ENCODE data around the gene TMEM140. TPM values are rescaled to one million over a fixed set of nuclear protein-coding genes. Genes with fewer than 3 reads are reported as not detected.

The TMEM140 gene
- 0.25 and 0.92 TPM in 2 replicates for total RNA-seq (2021)
- percentile 23 among the genes with signal in this experiment for Bru-seq, nascent RNA
- BruChase-seq, experiment 1, labeled RNA remaining after a 2-hour chase: percentile 26 among the genes with signal in this experiment
- BruChase-seq, experiment 2, labeled RNA remaining after a 6-hour chase: percentile 15 among the genes with signal in this experiment
- long read RNA-seq, partial matches to known transcripts: 0 of 11 reads
- long read RNA-seq, other reads (novel, unspliced or antisense): 11 of 11 reads

DNA sequence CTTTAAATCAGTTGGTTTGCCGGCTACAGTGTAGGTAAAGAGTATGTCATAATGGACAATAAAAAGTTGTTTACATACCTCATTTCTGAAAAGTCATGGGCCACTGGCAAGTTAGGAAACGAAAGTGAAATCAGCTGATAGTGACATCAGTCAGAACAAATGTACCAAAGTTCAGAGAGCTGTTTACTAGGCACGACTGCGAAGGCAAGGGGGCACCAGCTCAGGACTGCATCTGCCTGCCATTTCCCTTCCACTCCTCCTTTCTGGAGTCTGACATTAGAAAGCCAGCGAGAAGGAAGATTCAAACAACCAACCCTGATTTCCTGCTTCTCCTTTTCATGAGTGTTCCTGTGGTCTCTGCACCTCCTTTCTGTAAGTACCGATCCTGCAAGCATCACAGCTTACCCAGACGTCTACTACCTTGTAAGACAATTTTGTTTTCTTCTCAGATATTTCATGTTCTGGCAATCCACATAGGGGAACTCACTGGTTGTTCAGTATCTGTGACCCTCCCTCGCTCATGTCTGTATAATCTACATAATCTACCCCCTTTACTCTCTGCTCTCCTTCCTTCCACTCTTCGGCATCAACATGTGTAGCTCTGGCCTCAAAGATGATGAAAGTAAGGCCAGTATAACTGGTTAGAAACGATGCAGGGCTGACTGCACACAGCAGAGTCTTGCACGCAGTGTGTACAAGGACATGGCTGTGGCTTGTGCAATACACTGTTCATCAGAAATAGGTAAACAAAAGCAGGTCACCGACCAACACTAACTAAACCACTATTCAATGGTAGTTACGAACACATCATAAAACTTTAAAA is at the start of gene TMEM140:
Gene TMEM140 (plus strand): TSS at position 174 of the 823 bp plus-strand sequence. CDS start 16,370 bp downstream, outside the sequence.
- Histone ChIP-seq H3K27ac (peak within 1 kb of the TSS; percentile 32; the same call in 1 of the 2 replicates), H3K4me2 (peak within 1 kb of the TSS; percentile 63), H4K20me1 (ENCODE audit: insufficient read depth) (no peaks in the 10 kb centered on the region), H3K4me3 (peak within 1 kb of the TSS; percentile 40; the same call in 1 of the 2 replicates), H2AFZ (peak within 1 kb of the TSS; percentile 65), H3K36me3 (ENCODE audit: low read depth) (no peaks in the 10 kb centered on the region), H3K27me3 (ENCODE audit: insufficient read depth, low read depth) (no peaks in the 10 kb centered on the region), H3K4me1 (replicated peaks; ENCODE audit: insufficient read depth) (peaks cover 6% of the 10 kb centered on the region; the same call in 1 of the 2 replicates), H3F3A (ENCODE audit: insufficient read depth, low read depth) (peaks cover 6% of the 10 kb centered on the region; the same call in 1 of the 2 replicates), H3K9me2 (ENCODE audit: insufficient read depth) (no peaks in the 10 kb centered on the region), H3K9me3 (ENCODE audit: insufficient read depth, low read depth) (0 out of 2 replicates have a peak, but pooled peaks cover 2% of the 10 kb centered on the region), H3K79me2 (ENCODE audit: low read depth) (no peaks in the 10 kb centered on the region)
- no peak for TF ChIP-seq EZH2 (IDR thresholded peaks at IDR 0.05; ENCODE audit: low read depth)
- TF ChIP-seq, protein P1, sequence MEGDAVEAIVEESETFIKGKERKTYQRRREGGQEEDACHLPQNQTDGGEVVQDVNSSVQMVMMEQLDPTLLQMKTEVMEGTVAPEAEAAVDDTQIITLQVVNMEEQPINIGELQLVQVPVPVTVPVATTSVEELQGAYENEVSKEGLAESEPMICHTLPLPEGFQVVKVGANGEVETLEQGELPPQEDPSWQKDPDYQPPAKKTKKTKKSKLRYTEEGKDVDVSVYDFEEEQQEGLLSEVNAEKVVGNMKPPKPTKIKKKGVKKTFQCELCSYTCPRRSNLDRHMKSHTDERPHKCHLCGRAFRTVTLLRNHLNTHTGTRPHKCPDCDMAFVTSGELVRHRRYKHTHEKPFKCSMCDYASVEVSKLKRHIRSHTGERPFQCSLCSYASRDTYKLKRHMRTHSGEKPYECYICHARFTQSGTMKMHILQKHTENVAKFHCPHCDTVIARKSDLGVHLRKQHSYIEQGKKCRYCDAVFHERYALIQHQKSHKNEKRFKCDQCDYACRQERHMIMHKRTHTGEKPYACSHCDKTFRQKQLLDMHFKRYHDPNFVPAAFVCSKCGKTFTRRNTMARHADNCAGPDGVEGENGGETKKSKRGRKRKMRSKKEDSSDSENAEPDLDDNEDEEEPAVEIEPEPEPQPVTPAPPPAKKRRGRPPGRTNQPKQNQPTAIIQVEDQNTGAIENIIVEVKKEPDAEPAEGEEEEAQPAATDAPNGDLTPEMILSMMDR (conservative IDR thresholded peaks at IDR 0.05): no peak
- ChIA-PET CTCF (interaction anchor here (0.8 kb wide), 1 partner anchor 22 kb away, joined by 3 read pairs; no protein-coding TSS in a partner anchor), POLR2A (ENCODE audit: unreplicated experiment) (interaction anchor here (0.6 kb wide), 1 partner anchor 38 kb away, joined by 4 read pairs; no protein-coding TSS in a partner anchor)
- BruUV-seq (replicated peaks): no TSS peak
- peak; percentile 22 to 77 for DNase-seq
- intact Hi-C loops (cut with micrococcal nuclease; ENCODE audit: unreplicated experiment): loop anchor here (10.0 kb wide), 1 partner anchor 163 kb away; the partner anchor contains the start of gene AGBL3

DNA sequence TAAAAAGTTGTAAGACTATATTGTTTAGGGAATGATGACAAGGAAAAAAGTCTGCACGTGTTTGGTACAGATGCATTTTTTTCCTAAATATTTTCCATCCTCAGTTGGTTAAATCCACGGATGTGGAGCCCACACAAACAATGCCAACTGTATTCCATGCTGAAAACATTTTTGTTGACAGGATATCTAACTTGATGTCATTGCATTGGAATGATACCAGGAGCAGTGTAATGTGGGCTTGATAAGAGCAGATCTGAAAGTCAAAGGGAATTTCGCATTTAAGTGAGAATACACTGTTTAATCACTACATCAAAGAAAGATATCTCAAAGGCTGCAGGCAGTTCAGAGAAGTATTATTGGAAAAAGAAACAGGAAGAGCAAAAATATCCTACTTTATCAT is 49.5 kb upstream of the TMEM140 start:
- POLR2A ChIA-PET (ENCODE audit: unreplicated experiment): no interaction called here

DNA sequence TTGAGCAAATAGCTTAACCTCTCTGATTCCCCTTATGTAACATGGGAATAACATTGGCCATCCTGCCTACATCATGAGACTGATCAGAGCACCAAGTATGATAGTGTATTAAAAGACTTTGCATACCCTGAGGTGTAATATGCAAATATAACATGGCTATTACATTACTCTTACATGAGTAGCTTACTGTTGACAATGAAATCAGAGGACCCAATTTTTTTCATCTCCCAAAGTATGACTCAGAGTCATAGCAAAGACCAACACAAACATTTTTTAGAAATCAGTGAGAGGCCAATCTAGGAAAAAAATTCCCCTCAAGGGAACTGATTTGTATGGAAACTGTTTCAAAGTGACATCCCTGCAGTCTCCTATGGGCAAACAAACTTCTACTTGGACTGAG is 47.0 kb upstream of the TMEM140 start:
- TF ChIP-seq EZH2 (IDR thresholded peaks at IDR 0.05; ENCODE audit: low read depth): no peak
- TF ChIP-seq, protein P1 (conservative IDR thresholded peaks at IDR 0.05): no peak
- BruUV-seq (replicated peaks): no TSS peak
- POLR2A ChIA-PET (ENCODE audit: unreplicated experiment): interaction anchor here (0.7 kb wide), 1 partner anchor 134 kb away, joined by 3 read pairs; no protein-coding TSS in a partner anchor

More for the DNA sequence above, 49.5 kb upstream of the TMEM140 start:
- Histone ChIP-seq H3K4me1 (replicated peaks; ENCODE audit: insufficient read depth) (no peaks in the 10 kb centered on the region), H3K4me3 (no peak overlapping the region), H3K79me2 (ENCODE audit: low read depth) (no peaks in the 10 kb centered on the region), H3K36me3 (ENCODE audit: low read depth) (no peaks in the 10 kb centered on the region), H4K20me1 (ENCODE audit: insufficient read depth) (no peaks in the 10 kb centered on the region), H3K9me3 (ENCODE audit: insufficient read depth, low read depth) (no peaks in the 10 kb centered on the region), H3K9me2 (ENCODE audit: insufficient read depth) (no peaks in the 10 kb centered on the region), H3F3A (ENCODE audit: insufficient read depth, low read depth) (no peaks in the 10 kb centered on the region), H3K27me3 (ENCODE audit: insufficient read depth, low read depth) (no peaks in the 10 kb centered on the region), H2AFZ (no peak overlapping the region), H3K4me2 (no peak overlapping the region), H3K27ac (no peak overlapping the region)
- TF ChIP-seq EZH2 (IDR thresholded peaks at IDR 0.05; ENCODE audit: low read depth): no peak
- TF ChIP-seq, protein P1 (conservative IDR thresholded peaks at IDR 0.05): no peak
- BruUV-seq (replicated peaks): no TSS peak
- no peak for DNase-seq
- CTCF ChIA-PET: no interaction called here
- intact Hi-C loops (cut with micrococcal nuclease; ENCODE audit: unreplicated experiment): no loop called here

More for the DNA sequence above, 47.0 kb upstream of the TMEM140 start:
- intact Hi-C loops (cut with micrococcal nuclease; ENCODE audit: unreplicated experiment): no loop called here
- H3K9me2 ChIP-seq (ENCODE audit: insufficient read depth): no peaks in the 10 kb centered on the region
- H3K9me3 ChIP-seq (ENCODE audit: insufficient read depth, low read depth): no peaks in the 10 kb centered on the region
- CTCF ChIA-PET: no interaction called here
- no peaks in the 10 kb centered on the region for H3K79me2 ChIP-seq (ENCODE audit: low read depth)
- no peak overlapping the region for H3K27ac ChIP-seq
- H3K27me3 ChIP-seq (ENCODE audit: insufficient read depth, low read depth): no peaks in the 10 kb centered on the region
- no peak overlapping the region for H3K4me3 ChIP-seq
- H2AFZ ChIP-seq: no peak overlapping the region
- H3K4me2 ChIP-seq: no peak overlapping the region
- no peaks in the 10 kb centered on the region for H3K4me1 ChIP-seq (replicated peaks; ENCODE audit: insufficient read depth)
- H4K20me1 ChIP-seq (ENCODE audit: insufficient read depth): no peaks in the 10 kb centered on the region
- no peaks in the 10 kb centered on the region for H3K36me3 ChIP-seq (ENCODE audit: low read depth)
- no peak for DNase-seq
- no peaks in the 10 kb centered on the region for H3F3A ChIP-seq (ENCODE audit: insufficient read depth, low read depth)
